ENCODE measurements around the gene MYO15A.

The MYO15A gene

DNA sequence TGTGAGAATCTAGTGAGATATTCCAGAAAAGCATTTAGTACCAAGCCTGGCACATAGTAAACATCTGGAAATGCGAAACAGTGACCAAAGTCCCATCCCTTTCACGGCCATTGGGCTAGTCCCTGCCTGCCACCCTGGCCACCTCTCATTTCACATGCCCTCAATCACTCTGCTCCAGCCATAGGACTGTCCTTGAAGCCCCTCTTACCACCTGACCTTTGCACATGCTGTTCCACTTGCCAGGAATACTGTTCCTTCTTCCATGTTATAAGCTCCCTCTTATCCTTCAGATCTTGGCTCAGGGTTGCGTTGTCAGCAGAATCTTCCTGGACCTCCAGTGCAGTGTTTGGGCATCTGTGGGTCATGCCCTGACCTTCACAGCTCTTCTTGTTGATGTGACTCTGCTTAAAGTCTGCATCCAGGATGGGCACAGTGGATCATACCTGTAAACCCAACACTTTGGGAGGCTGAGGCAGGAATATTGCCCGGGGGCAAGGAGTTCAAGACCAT is 2.1 kb downstream of the MYO15A start:
- Histone ChIP-seq H3K9ac (ENCODE audit: low read depth, low read length) (no peak overlapping the region), H3K4me1 (ENCODE audit: insufficient read depth, low read length) (peaks cover 7% of the 10 kb centered on the region), H3K9me3 (ENCODE audit: control insufficient read depth, insufficient read depth, low read length) (no peaks in the 10 kb centered on the region), H3K36me3 (ENCODE audit: insufficient read depth, low read length) (no peaks in the 10 kb centered on the region)

DNA sequence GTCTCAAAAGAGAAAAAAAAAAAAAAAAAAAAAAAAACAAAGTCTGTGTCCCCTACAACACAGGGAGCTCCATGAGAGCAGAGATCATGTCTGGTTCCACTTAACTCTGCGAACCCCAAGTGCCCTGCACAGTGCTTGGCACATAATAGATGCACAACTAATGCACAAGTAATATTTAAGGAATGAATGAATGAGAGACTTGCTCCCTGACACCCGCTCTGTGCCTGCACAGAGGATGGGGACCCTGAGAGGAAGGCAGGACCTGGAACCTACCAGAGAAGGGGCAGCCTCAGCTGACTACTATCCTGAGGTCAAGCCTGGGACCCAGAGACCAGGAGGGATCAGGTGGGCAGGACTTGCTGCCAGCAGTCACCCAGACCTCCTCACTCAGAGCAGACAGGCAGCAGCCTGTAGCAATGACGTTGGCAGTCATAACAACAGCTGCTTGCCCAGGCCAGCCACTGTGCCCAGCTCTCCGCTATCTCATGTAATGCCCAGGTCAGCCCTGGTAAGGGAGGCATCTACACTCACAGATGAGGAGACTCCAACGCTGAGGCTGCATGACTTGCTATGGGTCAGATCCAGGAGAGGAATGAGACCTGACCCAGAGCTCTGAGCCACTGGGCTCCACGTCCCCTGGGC is 2.9 kb downstream of the MYO15A start:
- Histone ChIP-seq H3K9me3 (ENCODE audit: control insufficient read depth, insufficient read depth, low read length) (no peaks in the 10 kb centered on the region), H3K9ac (ENCODE audit: low read depth, low read length) (no peak overlapping the region), H3K4me1 (ENCODE audit: insufficient read depth, low read length) (peaks cover 7% of the 10 kb centered on the region), H3K36me3 (ENCODE audit: insufficient read depth, low read length) (no peaks in the 10 kb centered on the region)

- Histone ChIP-seq H3K4me1 (ENCODE audit: insufficient read depth, low read length) (peaks cover 7% of the 10 kb centered on the region), H3K9me3 (ENCODE audit: control insufficient read depth, insufficient read depth, low read length) (peaks cover 4% of the 10 kb centered on the region; the same call in 1 of the 2 replicates), H3K36me3 (ENCODE audit: insufficient read depth, low read length) (no peaks in the 10 kb centered on the region), H3K9ac (ENCODE audit: low read depth, low read length) (no peak overlapping the region)
These were observed 7.0 kb downstream of the MYO15A start for GRCh38 chr17:18115517-18115916.

- H3K9me3 ChIP-seq (ENCODE audit: control insufficient read depth, insufficient read depth, low read length): peaks cover 4% of the 10 kb centered on the region; the same call in 1 of the 2 replicates
- peaks cover 7% of the 10 kb centered on the region for H3K4me1 ChIP-seq (ENCODE audit: insufficient read depth, low read length)
- H3K9ac ChIP-seq (ENCODE audit: low read depth, low read length): no peak overlapping the region
- no peaks in the 10 kb centered on the region for H3K36me3 ChIP-seq (ENCODE audit: insufficient read depth, low read length)
These were observed 7.5 kb downstream of the MYO15A start for GRCh38 chr17:18116078-18116477.

DNA sequence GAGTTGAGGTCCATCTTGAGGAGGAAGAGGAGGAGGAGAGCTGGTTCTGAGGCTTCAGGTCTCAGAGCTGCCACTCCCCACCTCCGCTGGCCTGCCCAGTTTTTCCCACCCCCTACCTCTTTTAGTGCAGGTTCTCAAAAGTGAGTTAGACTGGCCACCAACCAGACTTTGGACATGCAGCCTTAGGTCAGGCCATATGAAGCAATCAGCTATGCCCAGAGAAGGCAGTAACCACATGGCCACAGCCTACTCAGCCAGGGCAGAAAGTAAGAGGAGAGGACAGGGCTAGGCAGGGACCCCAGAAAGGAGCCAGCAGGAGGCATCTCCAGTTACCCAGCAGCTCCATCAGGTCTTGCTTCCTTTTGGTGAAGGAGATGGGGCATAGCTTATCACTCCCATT is 9.0 kb downstream of the MYO15A start:
- no peaks in the 10 kb centered on the region; the same call in 1 of the 2 replicates for H3K4me1 ChIP-seq (ENCODE audit: insufficient read depth, low read length)
- no peaks in the 10 kb centered on the region for H3K36me3 ChIP-seq (ENCODE audit: insufficient read depth, low read length)
- no peak overlapping the region for H3K9ac ChIP-seq (ENCODE audit: low read depth, low read length)
- peaks cover 4% of the 10 kb centered on the region; the same call in 1 of the 2 replicates for H3K9me3 ChIP-seq (ENCODE audit: control insufficient read depth, insufficient read depth, low read length)

GRCh38 chr17:18117982-18118975 is 9.7 kb downstream of the MYO15A start:
- Histone ChIP-seq H3K9ac (ENCODE audit: low read depth, low read length) (no peak overlapping the region), H3K36me3 (ENCODE audit: insufficient read depth, low read length) (no peaks in the 10 kb centered on the region), H3K9me3 (ENCODE audit: control insufficient read depth, insufficient read depth, low read length) (peaks cover 4% of the 10 kb centered on the region; the same call in 1 of the 2 replicates), H3K4me1 (ENCODE audit: insufficient read depth, low read length) (no peaks in the 10 kb centered on the region; the same call in 1 of the 2 replicates)

DNA sequence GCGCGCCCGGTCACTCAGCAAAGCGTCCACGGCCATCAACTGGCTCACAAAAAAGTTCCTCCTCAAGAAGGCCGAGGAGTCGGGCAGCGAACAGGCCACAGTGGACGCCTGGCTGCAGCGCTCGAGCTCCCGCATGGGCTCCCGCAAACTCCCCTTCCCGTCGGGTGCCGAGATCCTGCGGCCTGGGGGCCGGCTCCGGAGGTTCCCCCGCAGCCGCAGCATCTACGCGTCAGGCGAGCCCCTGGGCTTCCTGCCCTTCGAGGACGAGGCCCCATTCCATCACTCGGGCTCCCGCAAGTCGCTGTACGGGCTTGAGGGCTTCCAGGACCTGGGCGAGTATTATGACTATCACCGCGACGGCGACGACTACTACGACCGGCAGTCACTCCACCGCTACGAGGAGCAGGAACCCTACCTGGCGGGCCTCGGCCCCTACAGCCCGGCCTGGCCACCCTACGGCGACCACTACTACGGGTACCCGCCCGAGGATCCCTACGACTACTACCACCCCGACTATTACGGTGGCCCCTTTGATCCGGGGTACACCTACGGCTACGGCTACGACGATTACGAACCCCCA is 10.7 kb downstream of the MYO15A start:
- H3K9ac ChIP-seq (ENCODE audit: low read depth, low read length): no peak overlapping the region
- H3K9me3 ChIP-seq (ENCODE audit: control insufficient read depth, insufficient read depth, low read length): peaks cover 4% of the 10 kb centered on the region; the same call in 1 of the 2 replicates
- no peaks in the 10 kb centered on the region for H3K4me1 ChIP-seq (ENCODE audit: insufficient read depth, low read length)
- H3K36me3 ChIP-seq (ENCODE audit: insufficient read depth, low read length): no peaks in the 10 kb centered on the region

DNA sequence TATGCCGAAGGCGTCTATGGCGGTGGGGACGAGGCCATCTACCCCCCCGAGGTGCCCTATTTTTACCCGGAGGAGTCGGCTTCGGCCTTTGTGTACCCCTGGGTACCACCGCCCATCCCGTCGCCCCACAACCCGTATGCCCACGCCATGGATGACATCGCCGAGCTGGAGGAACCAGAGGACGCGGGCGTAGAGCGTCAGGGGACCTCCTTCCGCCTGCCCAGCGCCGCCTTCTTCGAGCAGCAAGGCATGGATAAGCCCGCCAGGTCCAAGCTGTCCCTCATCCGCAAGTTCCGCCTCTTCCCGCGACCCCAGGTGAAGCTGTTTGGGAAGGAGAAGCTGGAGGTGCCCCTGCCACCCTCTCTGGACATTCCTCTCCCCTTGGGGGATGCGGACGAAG is 11.4 kb downstream of the MYO15A start:
- Histone ChIP-seq H3K4me1 (ENCODE audit: insufficient read depth, low read length) (no peaks in the 10 kb centered on the region), H3K36me3 (ENCODE audit: insufficient read depth, low read length) (no peaks in the 10 kb centered on the region), H3K9ac (ENCODE audit: low read depth, low read length) (no peak overlapping the region), H3K9me3 (ENCODE audit: control insufficient read depth, insufficient read depth, low read length) (peaks cover 4% of the 10 kb centered on the region; the same call in 1 of the 2 replicates)

- Histone ChIP-seq H3K36me3 (ENCODE audit: insufficient read depth, low read length) (no peaks in the 10 kb centered on the region), H3K9ac (ENCODE audit: low read depth, low read length) (no peak overlapping the region), H3K9me3 (ENCODE audit: control insufficient read depth, insufficient read depth, low read length) (peaks cover 4% of the 10 kb centered on the region; the same call in 1 of the 2 replicates), H3K4me1 (ENCODE audit: insufficient read depth, low read length) (no peaks in the 10 kb centered on the region)
These were observed 12.0 kb downstream of the MYO15A start for GRCh38 chr17:18120461-18121017.

DNA sequence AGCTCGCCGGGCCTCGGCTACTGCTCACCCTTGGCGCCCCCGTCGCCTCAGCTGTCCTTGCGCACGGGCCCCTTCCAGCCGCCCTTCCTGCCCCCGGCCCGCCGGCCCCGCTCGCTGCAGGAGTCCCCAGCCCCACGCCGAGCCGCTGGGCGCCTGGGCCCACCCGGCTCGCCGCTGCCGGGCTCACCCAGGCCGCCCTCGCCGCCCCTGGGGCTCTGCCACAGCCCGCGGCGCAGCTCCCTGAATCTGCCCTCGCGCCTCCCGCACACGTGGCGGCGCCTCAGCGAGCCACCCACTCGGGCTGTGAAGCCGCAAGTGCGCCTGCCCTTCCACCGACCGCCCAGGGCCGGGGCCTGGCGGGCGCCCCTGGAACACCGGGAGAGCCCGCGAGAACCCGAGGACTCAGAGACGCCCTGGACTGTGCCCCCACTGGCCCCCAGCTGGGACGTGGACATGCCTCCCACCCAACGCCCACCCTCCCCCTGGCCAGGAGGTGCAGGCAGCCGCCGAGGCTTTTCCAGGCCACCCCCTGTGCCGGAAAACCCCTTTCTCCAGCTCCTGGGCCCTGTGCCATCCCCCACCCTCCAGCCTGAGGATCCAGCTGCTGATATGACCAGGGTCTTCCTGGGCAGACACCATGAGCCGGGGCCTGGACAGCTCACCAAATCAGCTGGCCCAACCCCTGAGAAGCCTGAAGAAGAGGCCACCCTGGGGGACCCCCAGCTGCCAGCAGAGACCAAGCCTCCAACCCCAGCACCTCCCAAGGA is 12.8 kb downstream of the MYO15A start:
- Histone ChIP-seq H3K9ac (ENCODE audit: low read depth, low read length) (no peak overlapping the region), H3K9me3 (ENCODE audit: control insufficient read depth, insufficient read depth, low read length) (peaks cover 4% of the 10 kb centered on the region; the same call in 1 of the 2 replicates), H3K36me3 (ENCODE audit: insufficient read depth, low read length) (no peaks in the 10 kb centered on the region), H3K4me1 (ENCODE audit: insufficient read depth, low read length) (no peaks in the 10 kb centered on the region)

DNA sequence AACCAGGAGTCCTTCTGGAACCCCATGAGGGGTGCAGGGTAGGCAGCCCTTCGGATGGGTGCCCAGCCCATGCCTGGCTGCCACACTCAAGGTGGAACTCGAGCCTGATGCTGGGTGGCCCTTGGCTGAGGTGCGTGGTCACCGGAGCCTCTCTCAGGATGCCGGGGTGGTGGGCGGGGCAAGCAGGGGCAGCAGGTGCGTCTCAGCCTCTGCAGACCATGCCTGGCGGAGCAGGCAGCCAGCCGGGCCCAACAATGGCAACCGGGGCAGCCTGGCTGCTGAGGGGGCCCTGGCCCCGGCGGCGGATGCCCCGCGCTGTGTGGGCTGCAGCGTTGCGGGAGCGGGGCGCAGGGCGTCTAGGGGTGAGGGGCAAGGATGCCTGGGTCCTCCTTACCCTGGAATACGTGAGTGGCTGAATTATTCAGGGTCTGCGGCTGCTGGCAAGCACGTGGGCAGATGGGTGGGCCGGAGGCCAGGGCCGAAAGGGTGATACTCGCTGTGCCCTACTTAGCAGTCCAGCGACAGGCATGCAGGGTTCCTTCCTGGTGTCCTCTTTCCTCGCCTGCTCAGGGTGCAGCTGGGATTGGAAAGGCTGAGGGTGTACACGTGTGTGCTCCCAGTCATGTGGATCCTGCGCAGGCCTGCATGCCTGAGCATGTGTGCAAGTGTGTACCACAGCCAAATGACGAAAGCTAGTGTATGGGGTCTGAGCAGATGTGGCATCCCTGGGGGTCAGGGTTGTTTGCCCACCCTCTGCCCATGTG is 14.6 kb downstream of the MYO15A start:
- H3K9me3 ChIP-seq (ENCODE audit: control insufficient read depth, insufficient read depth, low read length): peaks cover 4% of the 10 kb centered on the region; the same call in 1 of the 2 replicates
- H3K4me1 ChIP-seq (ENCODE audit: insufficient read depth, low read length): no peaks in the 10 kb centered on the region
- H3K36me3 ChIP-seq (ENCODE audit: insufficient read depth, low read length): no peaks in the 10 kb centered on the region
- H3K9ac ChIP-seq (ENCODE audit: low read depth, low read length): no peak overlapping the region

DNA sequence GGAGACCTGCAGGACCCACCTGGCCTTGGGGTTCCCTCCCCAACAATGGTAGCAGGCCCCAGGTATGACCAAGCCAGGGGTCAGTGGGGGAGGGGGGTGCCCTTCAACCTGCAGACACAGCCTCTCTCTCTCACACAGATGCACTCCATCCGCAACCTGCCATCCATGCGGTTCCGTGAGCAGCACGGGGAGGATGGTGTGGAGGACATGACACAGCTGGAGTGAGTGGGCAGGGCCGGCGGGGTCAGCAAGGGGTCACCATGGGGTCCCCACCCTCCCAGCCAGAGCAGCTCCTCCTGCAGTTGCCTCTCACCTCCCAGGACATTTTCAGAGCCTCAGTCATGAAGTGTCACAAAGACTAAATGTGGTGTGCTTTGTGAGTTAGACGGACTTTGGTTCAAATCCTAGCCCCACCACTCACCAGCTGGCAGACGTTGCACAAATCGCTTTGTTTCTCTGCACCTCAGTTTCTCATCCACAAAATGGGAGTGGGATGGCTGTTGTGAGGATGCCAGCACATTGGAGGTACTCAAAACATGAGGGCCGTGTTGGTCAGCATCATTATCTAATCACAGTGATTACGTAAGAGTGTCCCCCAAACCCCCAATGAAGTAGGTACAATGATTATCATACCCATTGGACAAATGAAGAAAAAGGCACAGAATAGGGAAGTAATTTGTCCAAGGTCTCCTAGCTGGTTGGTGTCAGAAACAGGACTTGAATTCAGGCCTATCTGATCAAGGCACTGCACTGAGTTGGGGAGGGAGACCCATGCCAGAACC is 16.0 kb downstream of the MYO15A start:
- no peaks in the 10 kb centered on the region for H3K9me3 ChIP-seq (ENCODE audit: control insufficient read depth, insufficient read depth, low read length)
- no peaks in the 10 kb centered on the region for H3K36me3 ChIP-seq (ENCODE audit: insufficient read depth, low read length)
- H3K4me1 ChIP-seq (ENCODE audit: insufficient read depth, low read length): no peaks in the 10 kb centered on the region
- no peak overlapping the region for H3K9ac ChIP-seq (ENCODE audit: low read depth, low read length)
